Tibial nerve (tissue), 4 donors: ENCODE results near the gene HRAS. TPM values are rescaled to one million over a fixed set of nuclear protein-coding genes. Genes with fewer than 3 reads are reported as not detected.

ENCODE experiments used
- DNase-seq, 2 donors: peaks; one replicate each; pipeline ENCODE4 v3.0.0-alpha.2; 2019; ENCODE audit warnings: low spot score in 2 of 2
- H3K27ac ChIP-seq, 4 donors: fragments of 200-600 bp; sonication (generic) in 3 of 4; one replicate each; pipeline ENCODE4 v1.5.1; 2017 to 2019; ENCODE audit warnings: mild to moderate bottlenecking in 1 of 4
- H3K27me3 ChIP-seq, 2 donors: fragments of 200-600 bp; sonication (generic) in 1 of 2; one replicate each; pipeline versions ENCODE4 v1.5.1 to v1.6.0; 2017 to 2019
- H3K36me3 ChIP-seq, 3 donors: fragments of 200-600 bp; sonication (generic); one replicate each; pipeline ENCODE4 v1.5.1; 2018 to 2019
- H3K4me1 ChIP-seq, 4 donors: fragments of 200-600 bp; sonication (generic) in 3 of 4; one replicate each; pipeline ENCODE4 v1.5.1; 2017 to 2019
- H3K4me3 ChIP-seq, 4 donors: fragments of 200-600 bp; sonication (generic) in 3 of 4; one replicate each; pipeline ENCODE4 v1.5.1; 2017 to 2019; ENCODE audit warnings: mild to moderate bottlenecking in 1 of 4, moderate library complexity in 1 of 4
- H3K9me3 ChIP-seq, 4 donors: fragments of 200-600 bp; sonication (generic) in 3 of 4; one replicate each; pipeline ENCODE4 v1.5.1; 2017 to 2019
- CTCF ChIP-seq, 5 experiments: fragments of 200-600 bp in 3 of 5; fragments of 450-650 bp in 2 of 5; sonication (generic) in 3 of 5; IDR thresholded peaks; one replicate each; pipeline ENCODE4 v1.5.1; 2016 to 2019; ENCODE audit warnings: antibody characterized with exemption in 5 of 5, mild to moderate bottlenecking in 3 of 5, moderate library complexity in 2 of 5
- EP300 ChIP-seq, 2 donors: sonication (generic); formaldehyde crosslinking; IDR thresholded peaks; one replicate each; pipeline ENCODE4 v1.6.1; 2017; ENCODE audit warnings: antibody characterized with exemption in 2 of 2, mild to moderate bottlenecking in 1 of 2
- POLR2A ChIP-seq, 2 donors: fragments of 450-650 bp; IDR thresholded peaks; one replicate each; pipeline ENCODE4 v1.6.1; 2017; ENCODE audit warnings: antibody characterized with exemption in 2 of 2, mild to moderate bottlenecking in 2 of 2, moderate library complexity in 2 of 2
- WGBS, 2 donors: methylation state at CpG; one replicate each; pipeline ENCODE4 v1.1.5; 2018; 5-methylcytosine and 5-hydroxymethylcytosine counted together
- total RNA-seq, 4 donors: library from RNA; depleted of rRNA; stranded (reverse); fragments of >200 nt; gene quantifications; one replicate each; pipeline ENCODE4 v1.1.0, GENCODE V29; 2016

The HRAS gene
- total RNA-seq, 4 donors from 2014 or later, result 64.3 to 71.1 (median 68.1) TPM

- Histone ChIP-seq H3K4me3 (no peak overlapping the region), H3K9me3 (no peaks in the 10 kb centered on the region), H3K36me3 (peaks cover 0 to 42% (median 0%) of the 10 kb centered on the region in 3 donors), H3K4me1 (peaks cover 0 to 23% (median 9%) of the 10 kb centered on the region in 4 donors), H3K27me3 (no peaks in the 10 kb centered on the region), H3K27ac (no peak overlapping the region)
- no peak for DNase-seq
- WGBS, 2 donors, result 65 to 74% methylated on average over 11 to 13 of the region's 18 CpGs
- TF ChIP-seq CTCF (IDR thresholded peaks at IDR 0.05) (no peak), EP300 (IDR thresholded peaks at IDR 0.05) (no peak), POLR2A (IDR thresholded peaks at IDR 0.05) (no peak)
Measured at GRCh38 chr11:529728-530411, 5.5 kb downstream of the HRAS start.

- TF ChIP-seq CTCF (IDR thresholded peaks at IDR 0.05) (no peak), EP300 (IDR thresholded peaks at IDR 0.05) (no peak), POLR2A (IDR thresholded peaks at IDR 0.05) (no peak)
- Histone ChIP-seq H3K4me1 (peaks cover 0 to 16% (median 4%) of the 10 kb centered on the region in 4 donors), H3K9me3 (no peaks in the 10 kb centered on the region), H3K27ac (no peak overlapping the region), H3K27me3 (no peaks in the 10 kb centered on the region), H3K36me3 (peaks cover 0 to 42% (median 0%) of the 10 kb centered on the region in 3 donors), H3K4me3 (no peak overlapping the region)
- DNase-seq, result no peak
- WGBS, 2 donors, result 55 to 58% methylated on average over 14 to 24 of the region's 29 CpGs
Measured at GRCh38 chr11:528815-529727, 6.3 kb downstream of the HRAS start.

GRCh38 chr11:528166-528814 lies 7.1 kb downstream of the HRAS start:
- Histone ChIP-seq H3K9me3 (no peaks in the 10 kb centered on the region), H3K4me3 (no peak overlapping the region), H3K36me3 (peaks cover 0 to 34% (median 0%) of the 10 kb centered on the region in 3 donors), H3K27me3 (no peaks in the 10 kb centered on the region), H3K4me1 (peaks cover 0 to 8% (median 0%) of the 10 kb centered on the region in 4 donors), H3K27ac (no peak overlapping the region)
- WGBS, 2 donors, result 83 to 88% methylated on average over 26 to 28 of the region's 30 CpGs
- no peak for DNase-seq
- TF ChIP-seq POLR2A (IDR thresholded peaks at IDR 0.05) (no peak), EP300 (IDR thresholded peaks at IDR 0.05) (no peak), CTCF (IDR thresholded peaks at IDR 0.05) (no peak)

- DNase-seq, result no peak
- TF ChIP-seq EP300 (IDR thresholded peaks at IDR 0.05) (no peak), CTCF (IDR thresholded peaks at IDR 0.05) (no peak)
- 80% methylated on average over 17 of the region's 17 CpGs for WGBS, 2 donors
- H3K27ac ChIP-seq, result no peak overlapping the region
- H3K27me3 ChIP-seq, result no peaks in the 10 kb centered on the region
- H3K4me3 ChIP-seq, result no peak overlapping the region
- H3K9me3 ChIP-seq, result no peaks in the 10 kb centered on the region
- H3K4me1 ChIP-seq, result no peaks in the 10 kb centered on the region
- peaks cover 0 to 13% (median 0%) of the 10 kb centered on the region in 3 donors for H3K36me3 ChIP-seq
Measured at GRCh38 chr11:526192-526591, 9.2 kb downstream of the HRAS start.
